ENCODE results near the gene FAM234A. TPM values are rescaled to one million over a fixed set of nuclear protein-coding genes. Genes with fewer than 3 reads are reported as not detected.
"Not testable (repeated sequence)": the region's sequence is repeated elsewhere in the genome, so short reads cannot be mapped to it uniquely, and the experiment has no call there.

The FAM234A gene
- polyA plus RNA-seq, 3 donors = 64.6 to 77.8 (median 64.6) TPM

GRCh38 chr16:264440-264951 lies 29.9 kb downstream of the FAM234A start:
- no peak for DNase-seq (ENCODE audit: low read depth in 3 of 3, low spot score in 2 of 3)

- no peak for DNase-seq (ENCODE audit: low read depth in 3 of 3, low spot score in 2 of 3)
Measured at GRCh38 chr16:265002-265529, 30.4 kb downstream of the FAM234A start.

GRCh38 chr16:265711-266110 lies 31.1 kb downstream of the FAM234A start:
- DNase-seq (ENCODE audit: low read depth in 3 of 3, low spot score in 2 of 3) = no peak

- no peak for DNase-seq (ENCODE audit: low read depth in 3 of 3, low spot score in 2 of 3)
Measured at GRCh38 chr16:266258-267164, 31.9 kb downstream of the FAM234A start.

GRCh38 chr16:267562-267961 lies 32.9 kb downstream of the FAM234A start:
- DNase-seq (ENCODE audit: low read depth in 3 of 3, low spot score in 2 of 3) = not testable (repeated sequence)

- no peak for DNase-seq (ENCODE audit: low read depth in 3 of 3, low spot score in 2 of 3)
Measured at GRCh38 chr16:268141-269053, 33.8 kb downstream of the FAM234A start.

GRCh38 chr16:269061-269796 lies 34.6 kb downstream of the FAM234A start:
- no peak for DNase-seq (ENCODE audit: low read depth in 3 of 3, low spot score in 2 of 3)

DNA sequence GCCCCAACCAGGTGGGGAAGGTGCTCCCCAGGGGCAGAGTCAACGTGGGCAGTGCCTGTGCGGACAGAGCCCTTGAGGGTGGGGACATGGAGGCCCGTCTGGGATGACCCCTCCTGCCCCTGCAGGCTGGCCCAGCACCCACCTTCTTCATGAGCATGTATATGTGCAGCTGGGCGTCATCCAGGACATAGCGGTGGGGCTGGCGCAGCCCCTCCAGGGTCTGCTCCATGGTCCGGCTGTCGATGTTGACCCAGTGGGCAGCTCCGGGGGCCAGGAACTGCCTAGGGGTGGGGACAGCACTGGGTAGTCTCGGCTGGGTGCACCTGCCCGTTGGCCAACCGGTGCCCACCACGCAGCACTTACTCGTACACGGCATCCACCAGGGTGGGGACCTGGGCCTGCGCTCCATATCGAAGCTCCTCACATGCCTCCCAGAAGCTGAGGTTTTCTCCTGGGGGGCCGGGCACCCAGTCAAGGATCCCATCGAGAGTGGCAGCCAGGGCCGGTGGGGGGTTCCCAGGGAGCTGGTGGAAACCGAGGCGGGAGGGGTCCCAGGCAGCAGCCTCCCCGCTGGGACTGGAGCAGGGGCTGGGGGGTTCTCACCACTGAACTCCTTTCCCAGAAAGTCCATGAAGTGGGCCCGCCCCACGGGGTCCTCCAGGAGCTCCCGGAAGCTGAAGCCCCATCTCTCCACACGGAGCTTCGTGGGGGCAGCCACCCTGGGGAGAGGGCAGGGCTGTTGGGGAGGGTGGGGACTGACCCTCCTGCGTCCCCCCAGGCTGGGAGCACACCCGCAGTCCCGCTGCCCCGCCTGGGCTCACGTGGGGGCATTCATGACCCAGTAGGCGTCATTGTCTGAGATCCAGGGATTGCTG lies 36.0 kb downstream of the FAM234A start:
- DNase-seq (ENCODE audit: low read depth in 3 of 3, low spot score in 2 of 3) = no peak

GRCh38 chr16:272633-273546 lies 38.3 kb downstream of the FAM234A start:
- DNase-seq (ENCODE audit: low read depth in 3 of 3, low spot score in 2 of 3) = no peak

- DNase-seq (ENCODE audit: low read depth in 3 of 3, low spot score in 2 of 3) = no peak
Measured at GRCh38 chr16:273547-274421, 39.2 kb downstream of the FAM234A start.

GRCh38 chr16:275041-275641 lies 40.5 kb downstream of the FAM234A start:
- DNase-seq (ENCODE audit: low read depth in 3 of 3, low spot score in 2 of 3) = no peak

GRCh38 chr16:275786-276232 lies 41.2 kb downstream of the FAM234A start, which contains the start of gene RGS11:
Gene RGS11, minus strand, starts transcription at chr16:275944. Its CDS starts 33 bp downstream, at chr16:275911.
- DNase-seq (ENCODE audit: low read depth in 3 of 3, low spot score in 2 of 3) = no peak

DNA sequence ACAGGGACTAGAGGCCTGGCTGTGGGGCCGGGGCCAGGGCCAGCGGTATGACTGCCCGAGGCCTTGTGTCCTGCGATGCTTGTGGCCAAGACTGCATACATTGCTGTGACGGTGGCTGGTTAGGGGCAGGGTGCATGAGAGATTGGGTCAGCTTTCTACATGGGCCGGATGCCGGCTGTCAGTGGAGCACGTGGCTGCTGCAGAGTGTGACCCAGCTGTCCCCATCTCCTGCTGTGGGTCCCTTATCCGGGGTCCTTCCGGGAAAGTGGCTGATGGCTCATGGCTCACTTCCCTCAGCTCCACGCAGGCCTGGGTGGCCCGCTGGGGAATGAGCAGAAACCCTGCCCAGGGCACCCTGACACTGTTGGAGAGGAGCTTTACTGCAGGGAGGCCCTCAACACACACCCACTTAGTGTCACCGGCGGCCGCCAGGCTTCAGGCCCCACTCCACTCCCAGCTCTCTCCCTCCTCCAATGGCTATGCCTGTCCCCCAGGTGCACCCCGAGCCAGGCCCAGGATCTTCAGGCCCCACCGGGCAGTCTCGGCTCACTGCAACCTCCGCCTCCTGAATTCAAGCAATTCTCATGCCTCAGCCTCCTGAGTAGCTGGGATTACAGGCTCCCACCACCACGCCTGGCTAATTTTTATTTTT lies 41.9 kb downstream of the FAM234A start:
- no peak for DNase-seq (ENCODE audit: low read depth in 3 of 3, low spot score in 2 of 3)

- DNase-seq (ENCODE audit: low read depth in 3 of 3, low spot score in 2 of 3) = no peak
Measured at GRCh38 chr16:278863-279366, 44.3 kb downstream of the FAM234A start.

DNA sequence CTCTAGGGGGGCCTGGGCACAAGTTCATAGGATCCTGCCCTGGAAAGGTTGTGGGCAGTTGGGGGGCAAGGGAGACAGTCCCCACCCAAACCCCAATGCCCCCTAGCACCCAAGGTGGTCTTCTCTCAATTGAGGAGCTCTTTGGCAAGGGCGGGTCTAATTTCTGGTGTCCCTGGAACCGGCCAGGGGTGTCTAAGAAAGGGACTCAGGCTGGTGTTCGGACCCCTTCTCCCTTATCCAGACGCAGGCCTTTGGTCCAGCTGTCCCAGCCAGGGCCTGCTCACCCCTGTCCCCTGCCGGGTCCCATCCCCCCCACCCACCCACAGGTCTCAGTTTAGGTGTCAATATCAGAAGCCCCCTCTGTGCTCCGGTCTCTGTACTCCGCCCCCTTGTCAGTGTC lies 44.9 kb downstream of the FAM234A start:
- no peak for DNase-seq (ENCODE audit: low read depth in 3 of 3, low spot score in 2 of 3)

DNA sequence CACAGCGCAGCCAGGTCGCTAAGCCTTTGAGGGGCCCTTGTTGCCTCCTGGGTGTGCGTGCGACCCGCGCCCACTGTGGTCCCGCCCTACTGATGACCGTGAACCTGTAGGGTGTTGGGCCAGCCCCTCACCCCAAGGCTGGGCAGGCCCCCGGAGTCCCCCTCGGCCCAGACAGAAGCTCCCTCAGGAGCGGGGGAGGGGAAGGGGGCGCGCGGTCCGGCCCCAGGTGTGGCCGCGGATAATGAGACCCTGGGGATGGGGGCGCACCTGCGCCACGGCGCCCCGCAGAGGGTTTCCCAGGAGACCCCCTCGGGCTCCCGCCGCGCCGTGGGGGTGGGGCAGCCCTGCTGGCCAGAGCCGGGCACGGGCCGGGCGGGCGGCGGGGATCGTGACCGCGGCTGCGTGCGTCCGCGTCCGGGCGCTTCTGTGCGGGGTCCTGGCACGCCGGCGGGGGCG lies 45.4 kb downstream of the FAM234A start:
- no peak for DNase-seq (ENCODE audit: low read depth in 3 of 3, low spot score in 2 of 3)
